Pericardium fibroblast (primary cell): ENCODE results near the gene STK36. TPM values are rescaled to one million over a fixed set of nuclear protein-coding genes. Genes with fewer than 3 reads are reported as not detected.

Experiments
- total RNA-seq: library from RNA; depleted of rRNA; stranded (reverse); fragments of >200 nt; gene quantifications from 2 replicates; pipeline ENCODE4 v1.2.3, GENCODE V29; 2015

The STK36 gene
- total RNA-seq = 10.2 and 36.8 TPM in 2 replicates

GRCh38 chr2:218671654-218672566 lies at the start of gene STK36, which contains the start of gene RNF25:
STK36 (plus strand) TSS chr2:218672086; CDS start chr2:218672830, 744 bp downstream.
RNF25 (minus strand) TSS chr2:218672002; CDS start chr2:218671970, 32 bp downstream.

GRCh38 chr2:218659258-218659987 lies 12.5 kb upstream of the STK36 start, which contains the start of the genes BCS1L and ZNF142:
BCS1L (plus strand) TSS chr2:218659683; CDS start chr2:218660988, 1,305 bp downstream.
ZNF142 (minus strand) TSS chr2:218659623; CDS start chr2:218656429, 3,194 bp downstream.

GRCh38 chr2:218710687-218711549 lies 39.0 kb downstream of the STK36 start, which contains the start of gene TTLL4:
TTLL4 (plus strand) TSS chr2:218710835; CDS start chr2:218737677, 26,842 bp downstream.

Other genes with a start within 250 kb of the STK36 start
- 2.9 and 3.6 TPM in 2 replicates for gene USP37, start 103.7 kb upstream of the STK36 start, total RNA-seq
- gene CNOT9, start 103.2 kb upstream of the STK36 start, total RNA-seq = 39.3 and 40.7 TPM in 2 replicates
- 0.94 and 2.7 TPM in 2 replicates for gene PLCD4, start 64.2 kb upstream of the STK36 start, total RNA-seq
- gene ZNF142, start 12.5 kb upstream of the STK36 start, total RNA-seq = 7.0 and 9.4 TPM in 2 replicates
- gene BCS1L, start 12.4 kb upstream of the STK36 start, total RNA-seq = 15.8 and 27.7 TPM in 2 replicates
- 18.0 and 19.5 TPM in 2 replicates for gene RNF25, start 84 bp upstream of the STK36 start, total RNA-seq
- gene TTLL4, start 38.7 kb downstream of the STK36 start, total RNA-seq = 7.7 and 8.1 TPM in 2 replicates
- 3.7 and 5.6 TPM in 2 replicates for gene CYP27A1, start 110.1 kb downstream of the STK36 start, total RNA-seq
- gene PRKAG3, start 159.7 kb downstream of the STK36 start, total RNA-seq = not detected in 2 replicates
- gene WNT6, start 187.7 kb downstream of the STK36 start, total RNA-seq = not detected in 2 replicates
- gene WNT10A, start 208.8 kb downstream of the STK36 start, total RNA-seq = not detected in 2 replicates